ENCODE data around the gene OPN4. TPM values are rescaled to one million over a fixed set of nuclear protein-coding genes. Genes with fewer than 3 reads are reported as not detected.

OPN4 gene, protein sequence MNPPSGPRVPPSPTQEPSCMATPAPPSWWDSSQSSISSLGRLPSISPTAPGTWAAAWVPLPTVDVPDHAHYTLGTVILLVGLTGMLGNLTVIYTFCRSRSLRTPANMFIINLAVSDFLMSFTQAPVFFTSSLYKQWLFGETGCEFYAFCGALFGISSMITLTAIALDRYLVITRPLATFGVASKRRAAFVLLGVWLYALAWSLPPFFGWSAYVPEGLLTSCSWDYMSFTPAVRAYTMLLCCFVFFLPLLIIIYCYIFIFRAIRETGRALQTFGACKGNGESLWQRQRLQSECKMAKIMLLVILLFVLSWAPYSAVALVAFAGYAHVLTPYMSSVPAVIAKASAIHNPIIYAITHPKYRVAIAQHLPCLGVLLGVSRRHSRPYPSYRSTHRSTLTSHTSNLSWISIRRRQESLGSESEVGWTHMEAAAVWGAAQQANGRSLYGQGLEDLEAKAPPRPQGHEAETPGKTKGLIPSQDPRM
- total RNA-seq (2022) (not detected in 2 replicates), Bru-seq, nascent RNA (not detected), BruChase-seq, experiment 1, labeled RNA remaining after a 2-hour chase (not detected), BruChase-seq, experiment 2, labeled RNA remaining after a 6-hour chase (not detected)
- long read RNA-seq, result 0 reads

DNA sequence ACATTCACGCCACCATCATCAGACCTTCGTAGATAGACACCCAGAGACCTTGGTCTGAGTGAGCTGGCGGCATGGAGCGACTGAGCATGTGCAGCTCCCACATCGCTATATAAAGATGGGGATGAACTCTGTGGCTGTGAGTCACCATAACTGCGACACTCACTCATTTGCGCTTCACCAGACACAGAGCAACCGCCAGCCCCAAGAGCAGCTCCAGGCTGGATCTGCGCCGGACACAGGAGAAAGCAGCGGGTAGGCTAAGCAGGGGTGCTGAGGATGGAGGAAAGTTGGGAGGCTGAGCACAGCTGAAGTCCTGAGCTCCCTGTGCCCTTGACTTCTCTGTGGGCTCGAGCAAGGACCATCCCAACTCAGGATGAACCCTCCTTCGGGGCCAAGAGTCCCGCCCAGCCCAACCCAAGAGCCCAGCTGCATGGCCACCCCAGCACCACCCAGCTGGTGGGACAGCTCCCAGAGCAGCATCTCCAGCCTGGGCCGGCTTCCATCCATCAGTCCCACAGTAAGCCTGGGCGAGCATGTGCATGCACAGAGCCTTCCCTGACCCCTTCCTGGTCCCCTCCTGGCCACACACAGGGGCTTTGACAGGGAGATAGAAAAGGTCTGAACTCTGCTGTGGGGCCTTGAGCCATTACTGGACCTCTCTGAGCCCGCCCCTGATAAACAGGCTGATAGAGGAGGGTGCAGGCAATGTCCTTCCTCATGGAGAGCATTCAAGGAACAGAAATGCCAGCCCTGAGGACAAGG, at the start of gene OPN4:
Gene OPN4, plus strand, starts transcription at position 137 of the 762 bp plus-strand sequence. Its CDS starts 237 bp downstream, at position 374.
- H3K9me3 Mint-ChIP-seq (ENCODE audit: unreplicated experiment), result no peaks in the 10 kb centered on the region
- CTCF ChIA-PET, result interaction anchor here (0.6 kb wide), 1 partner anchor 255 kb away, joined by 3 read pairs; no protein-coding TSS in a partner anchor
- intact Hi-C loops (cut with micrococcal nuclease; ENCODE audit: unreplicated experiment), result no loop called here
- Histone ChIP-seq H3K27me3 (replicated peaks; ENCODE audit: control insufficient read depth, insufficient read depth, low read length) (no peaks in the 10 kb centered on the region), H3K9me3 (no peaks in the 10 kb centered on the region), H3K36me3 (ENCODE audit: control insufficient read depth, insufficient read depth, low read length) (no peaks in the 10 kb centered on the region), H3K4me3 (ENCODE audit: low read depth, low read length) (no peak within 1 kb of the TSS), H3K4me1 (no peaks in the 10 kb centered on the region)
- H3K27me3 Mint-ChIP-seq (ENCODE audit: insufficient read depth, unreplicated experiment), result no peaks in the 10 kb centered on the region
- H3K4me1 Mint-ChIP-seq (ENCODE audit: low read depth, unreplicated experiment), result no peaks in the 10 kb centered on the region
- TF ChIP-seq, protein P1, sequence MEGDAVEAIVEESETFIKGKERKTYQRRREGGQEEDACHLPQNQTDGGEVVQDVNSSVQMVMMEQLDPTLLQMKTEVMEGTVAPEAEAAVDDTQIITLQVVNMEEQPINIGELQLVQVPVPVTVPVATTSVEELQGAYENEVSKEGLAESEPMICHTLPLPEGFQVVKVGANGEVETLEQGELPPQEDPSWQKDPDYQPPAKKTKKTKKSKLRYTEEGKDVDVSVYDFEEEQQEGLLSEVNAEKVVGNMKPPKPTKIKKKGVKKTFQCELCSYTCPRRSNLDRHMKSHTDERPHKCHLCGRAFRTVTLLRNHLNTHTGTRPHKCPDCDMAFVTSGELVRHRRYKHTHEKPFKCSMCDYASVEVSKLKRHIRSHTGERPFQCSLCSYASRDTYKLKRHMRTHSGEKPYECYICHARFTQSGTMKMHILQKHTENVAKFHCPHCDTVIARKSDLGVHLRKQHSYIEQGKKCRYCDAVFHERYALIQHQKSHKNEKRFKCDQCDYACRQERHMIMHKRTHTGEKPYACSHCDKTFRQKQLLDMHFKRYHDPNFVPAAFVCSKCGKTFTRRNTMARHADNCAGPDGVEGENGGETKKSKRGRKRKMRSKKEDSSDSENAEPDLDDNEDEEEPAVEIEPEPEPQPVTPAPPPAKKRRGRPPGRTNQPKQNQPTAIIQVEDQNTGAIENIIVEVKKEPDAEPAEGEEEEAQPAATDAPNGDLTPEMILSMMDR (IDR thresholded peaks at IDR 0.05; ENCODE audit: insufficient read depth in 1 of 2, low read depth in 1 of 2, low read length in 1 of 2, severe bottlenecking in 1 of 2, unreplicated experiment in 1 of 2), result no peak
- peak in 1 of 2 experiments; percentile 33 for DNase-seq
- no TSS peak for BruUV-seq (replicated peaks)
- H3K27ac Mint-ChIP-seq (ENCODE audit: unreplicated experiment), result no peak within 1 kb of the TSS
- no peak within 1 kb of the TSS for H3K4me3 Mint-ChIP-seq (ENCODE audit: unreplicated experiment)
- POLR2A ChIA-PET, result no interaction called here
- H3K36me3 Mint-ChIP-seq (ENCODE audit: insufficient read depth, unreplicated experiment), result no peaks in the 10 kb centered on the region

DNA sequence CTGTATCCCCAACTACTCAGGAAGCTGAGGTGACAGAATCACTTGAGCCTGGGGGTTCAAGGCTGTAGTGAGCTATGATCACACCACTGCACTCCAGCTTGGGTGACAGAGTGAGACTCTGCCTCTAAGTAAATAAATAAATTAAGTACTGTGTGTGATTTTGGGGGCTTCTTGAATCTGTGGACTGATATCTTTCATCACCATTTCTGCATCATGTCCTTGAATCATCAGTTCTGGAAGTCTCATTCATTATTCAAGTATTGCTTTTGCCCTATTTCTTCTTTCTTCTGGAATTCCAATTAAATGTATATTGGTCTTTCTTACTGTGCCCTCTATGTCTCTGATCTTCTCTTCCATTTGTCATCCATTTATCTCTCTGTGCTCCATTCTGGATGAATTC, 46.7 kb upstream of the OPN4 start:
- Histone ChIP-seq H3K36me3 (ENCODE audit: control insufficient read depth, insufficient read depth, low read length) (no peaks in the 10 kb centered on the region), H3K9me3 (no peaks in the 10 kb centered on the region), H3K4me1 (peaks cover 2% of the 10 kb centered on the region), H3K4me3 (ENCODE audit: low read depth, low read length) (no peak overlapping the region), H3K27me3 (replicated peaks; ENCODE audit: control insufficient read depth, insufficient read depth, low read length) (no peaks in the 10 kb centered on the region)
- H3K36me3 Mint-ChIP-seq (ENCODE audit: insufficient read depth, unreplicated experiment), result no peaks in the 10 kb centered on the region
- POLR2A ChIA-PET, result no interaction called here
- H3K27me3 Mint-ChIP-seq (ENCODE audit: insufficient read depth, unreplicated experiment), result no peaks in the 10 kb centered on the region
- TF ChIP-seq, protein P1 (IDR thresholded peaks at IDR 0.05; ENCODE audit: insufficient read depth in 1 of 2, low read depth in 1 of 2, low read length in 1 of 2, severe bottlenecking in 1 of 2, unreplicated experiment in 1 of 2), result no peak
- peaks cover 11% of the 10 kb centered on the region for H3K9me3 Mint-ChIP-seq (ENCODE audit: unreplicated experiment)
- DNase-seq, result no peak
- no peak overlapping the region for H3K27ac Mint-ChIP-seq (ENCODE audit: unreplicated experiment)
- BruUV-seq (replicated peaks), result no TSS peak
- CTCF ChIA-PET, result no interaction called here
- peaks cover 2% of the 10 kb centered on the region for H3K4me1 Mint-ChIP-seq (ENCODE audit: low read depth, unreplicated experiment)
- intact Hi-C loops (cut with micrococcal nuclease; ENCODE audit: unreplicated experiment), result no loop called here
- no peak overlapping the region for H3K4me3 Mint-ChIP-seq (ENCODE audit: unreplicated experiment)

- Histone ChIP-seq H3K36me3 (ENCODE audit: control insufficient read depth, insufficient read depth, low read length) (no peaks in the 10 kb centered on the region), H3K9me3 (no peaks in the 10 kb centered on the region), H3K4me3 (ENCODE audit: low read depth, low read length) (no peak overlapping the region), H3K27me3 (replicated peaks; ENCODE audit: control insufficient read depth, insufficient read depth, low read length) (no peaks in the 10 kb centered on the region), H3K4me1 (no peaks in the 10 kb centered on the region)
- Mint-ChIP-seq H3K27me3 (ENCODE audit: insufficient read depth, unreplicated experiment) (peaks cover 2% of the 10 kb centered on the region), H3K36me3 (ENCODE audit: insufficient read depth, unreplicated experiment) (no peaks in the 10 kb centered on the region), H3K4me3 (ENCODE audit: unreplicated experiment) (no peak overlapping the region), H3K9me3 (ENCODE audit: unreplicated experiment) (peaks cover 11% of the 10 kb centered on the region), H3K4me1 (ENCODE audit: low read depth, unreplicated experiment) (no peaks in the 10 kb centered on the region), H3K27ac (ENCODE audit: unreplicated experiment) (no peak overlapping the region)
- no TSS peak for BruUV-seq (replicated peaks)
- TF ChIP-seq, protein P1 (IDR thresholded peaks at IDR 0.05; ENCODE audit: insufficient read depth in 1 of 2, low read depth in 1 of 2, low read length in 1 of 2, severe bottlenecking in 1 of 2, unreplicated experiment in 1 of 2), result no peak
- no peak for DNase-seq
- POLR2A ChIA-PET, result no interaction called here
- CTCF ChIA-PET, result no interaction called here
- intact Hi-C loops (cut with micrococcal nuclease; ENCODE audit: unreplicated experiment), result no loop called here
These were observed 44.4 kb upstream of the OPN4 start for GRCh38 chr10:86609920-86610319.

Measured in Caco-2 (cell line).